KG1 (cell line): ENCODE data around the gene PAFAH1B1.
"Not testable (repeated sequence)": the region's sequence is repeated elsewhere in the genome, so short reads cannot be mapped to it uniquely, and the experiment has no call there.

ENCODE experiments used
- DNase-seq: peaks from one replicate; lab custom pipeline; 2025; lab: John Stamatoyannopoulos, UW

The PAFAH1B1 gene

DNA sequence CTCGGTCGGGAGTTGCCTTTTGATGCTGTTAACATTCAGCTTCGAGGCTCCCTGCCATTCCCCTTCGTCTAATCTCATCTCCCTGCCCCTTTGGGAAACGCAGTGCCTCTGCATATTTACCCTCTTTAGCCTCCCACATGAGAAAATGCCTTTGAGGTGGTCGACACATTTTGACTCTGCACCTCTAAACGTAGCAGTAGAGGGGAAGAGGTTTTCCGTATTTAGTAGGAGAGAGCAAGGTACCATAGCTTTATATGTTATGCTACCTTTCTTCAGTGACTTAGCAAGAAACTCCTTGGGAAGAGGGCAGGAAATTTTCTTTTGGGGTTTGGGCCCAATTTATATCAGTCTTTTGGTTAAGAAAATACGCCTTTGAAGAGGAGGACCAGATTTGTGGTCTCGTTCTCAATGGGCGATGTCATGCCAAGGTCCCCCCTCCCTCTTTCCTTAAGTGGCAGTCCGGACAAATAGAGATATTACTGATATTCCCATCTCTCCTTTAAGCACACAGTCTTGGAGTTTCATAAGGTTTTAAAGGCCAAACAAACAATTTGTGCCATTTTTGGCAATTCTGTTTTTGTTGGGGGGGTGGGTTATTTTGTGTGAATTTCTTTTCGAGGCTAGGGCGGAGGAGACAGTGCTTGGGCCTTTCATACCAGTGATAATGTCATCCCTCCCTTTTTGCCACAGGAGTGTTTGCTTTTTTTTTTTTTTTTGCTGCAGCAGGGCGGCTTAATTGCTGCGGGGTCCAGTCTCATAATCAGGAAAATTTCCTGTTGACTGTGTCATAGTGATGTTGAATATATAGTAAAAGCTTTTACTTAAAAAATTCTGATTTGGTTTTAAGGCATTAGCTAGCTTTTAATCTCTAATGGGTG lies 1.5 kb downstream of the PAFAH1B1 start:
- DNase-seq = no peak

DNA sequence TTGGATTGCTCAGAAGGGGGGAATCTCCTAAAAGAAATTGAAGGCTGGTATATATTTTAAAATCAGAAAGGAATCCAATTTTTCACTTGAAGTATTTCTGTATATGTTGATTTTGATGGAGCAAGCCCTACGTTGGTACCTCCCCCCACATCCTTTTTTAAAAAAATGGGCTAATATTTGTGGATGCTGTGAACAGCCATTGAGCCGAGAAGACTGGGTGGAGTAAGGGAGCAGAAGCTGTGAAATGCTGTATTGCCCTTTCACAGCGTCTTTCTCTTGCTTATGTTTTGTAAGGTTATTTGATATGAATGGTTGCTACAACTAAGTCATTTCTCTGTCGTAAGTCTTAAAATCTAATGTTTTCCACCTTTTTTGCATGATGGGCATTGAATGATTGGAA lies 2.3 kb downstream of the PAFAH1B1 start:
- DNase-seq = no peak

DNA sequence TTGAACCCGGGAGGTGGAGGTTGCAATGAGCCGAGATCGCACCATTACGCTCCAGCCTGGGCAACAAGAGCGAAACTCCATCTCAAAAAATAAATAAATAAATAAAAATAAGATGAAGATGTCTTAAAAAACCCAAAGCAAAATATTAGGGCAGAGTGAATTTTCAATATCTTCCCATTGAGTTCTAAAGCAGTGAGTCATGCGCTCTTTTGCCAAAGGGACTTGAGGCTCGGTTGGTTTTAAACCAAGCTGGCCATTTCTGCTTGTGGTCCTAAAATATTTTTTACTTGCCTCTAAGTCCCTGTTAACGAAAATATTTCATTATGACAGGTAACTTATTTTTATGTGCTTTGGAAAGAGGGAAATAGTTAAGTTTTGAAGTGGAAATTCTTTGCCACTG lies 4.7 kb downstream of the PAFAH1B1 start:
- no peak for DNase-seq

DNA sequence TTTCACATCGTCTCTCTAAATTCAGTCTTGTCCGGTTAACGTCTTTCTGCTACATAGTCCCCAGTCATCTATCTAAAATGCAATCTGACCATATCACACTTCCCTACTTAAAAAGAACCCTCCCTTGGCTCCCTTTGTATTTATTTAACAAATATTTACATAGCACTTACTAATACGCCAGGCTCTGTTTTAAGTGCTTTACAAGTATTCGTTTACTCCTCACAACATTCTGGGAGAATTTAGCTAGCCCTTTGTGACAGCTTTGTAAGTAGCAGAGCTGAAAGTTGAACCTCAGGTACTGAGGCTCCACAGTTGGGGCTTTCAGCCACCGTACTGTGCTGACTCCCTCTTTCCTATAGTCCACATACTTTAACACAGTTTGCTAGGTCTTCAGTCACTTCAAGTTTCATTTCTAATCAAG lies 9.2 kb downstream of the PAFAH1B1 start:
- no peak for DNase-seq

DNA sequence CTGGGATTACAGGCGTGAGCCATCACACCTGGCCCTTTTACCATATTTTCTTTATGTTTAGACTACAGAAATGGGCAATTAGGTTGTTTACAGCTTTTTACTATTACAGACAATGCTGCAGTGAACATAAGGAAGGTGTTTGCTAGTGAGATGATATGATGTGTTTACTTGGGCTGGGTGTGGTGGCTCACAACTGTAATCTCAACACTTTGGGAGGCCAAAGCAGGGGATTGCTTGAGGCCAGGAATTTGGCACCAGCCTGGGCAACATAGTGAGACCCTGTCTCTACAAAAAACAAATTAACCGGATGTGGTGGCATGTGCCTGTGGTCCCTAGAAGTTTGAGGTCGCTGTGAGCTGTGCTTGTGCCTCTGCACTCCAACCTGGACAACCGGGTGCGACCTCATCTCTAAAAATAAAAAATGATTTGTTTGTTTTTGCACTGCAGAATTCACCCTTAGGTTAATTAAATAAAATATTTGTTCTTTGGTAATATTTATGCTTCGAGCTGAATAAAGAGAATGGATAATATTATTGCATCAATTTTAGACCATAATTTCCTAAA lies 15.0 kb downstream of the PAFAH1B1 start:
- DNase-seq = no peak

DNA sequence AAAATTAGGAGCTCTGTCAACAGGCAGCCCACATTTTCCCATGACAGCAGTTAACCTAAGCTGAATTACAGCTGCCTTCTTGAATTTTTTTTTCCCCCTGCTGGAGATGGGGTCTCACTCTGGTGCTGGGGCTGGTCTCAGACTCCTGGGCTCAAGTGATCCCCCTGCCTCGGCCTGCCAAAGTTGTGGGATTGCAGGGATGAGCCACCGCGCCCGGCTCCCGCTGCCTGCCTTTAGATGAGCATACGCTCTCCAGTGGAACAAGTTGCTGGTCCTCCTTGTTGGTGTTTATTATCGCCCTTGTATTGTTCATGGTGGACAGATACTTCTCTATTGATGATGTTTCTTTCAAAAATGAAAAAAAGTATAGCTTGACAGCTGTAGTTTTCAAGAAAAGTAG lies 15.6 kb downstream of the PAFAH1B1 start:
- no peak for DNase-seq

DNA sequence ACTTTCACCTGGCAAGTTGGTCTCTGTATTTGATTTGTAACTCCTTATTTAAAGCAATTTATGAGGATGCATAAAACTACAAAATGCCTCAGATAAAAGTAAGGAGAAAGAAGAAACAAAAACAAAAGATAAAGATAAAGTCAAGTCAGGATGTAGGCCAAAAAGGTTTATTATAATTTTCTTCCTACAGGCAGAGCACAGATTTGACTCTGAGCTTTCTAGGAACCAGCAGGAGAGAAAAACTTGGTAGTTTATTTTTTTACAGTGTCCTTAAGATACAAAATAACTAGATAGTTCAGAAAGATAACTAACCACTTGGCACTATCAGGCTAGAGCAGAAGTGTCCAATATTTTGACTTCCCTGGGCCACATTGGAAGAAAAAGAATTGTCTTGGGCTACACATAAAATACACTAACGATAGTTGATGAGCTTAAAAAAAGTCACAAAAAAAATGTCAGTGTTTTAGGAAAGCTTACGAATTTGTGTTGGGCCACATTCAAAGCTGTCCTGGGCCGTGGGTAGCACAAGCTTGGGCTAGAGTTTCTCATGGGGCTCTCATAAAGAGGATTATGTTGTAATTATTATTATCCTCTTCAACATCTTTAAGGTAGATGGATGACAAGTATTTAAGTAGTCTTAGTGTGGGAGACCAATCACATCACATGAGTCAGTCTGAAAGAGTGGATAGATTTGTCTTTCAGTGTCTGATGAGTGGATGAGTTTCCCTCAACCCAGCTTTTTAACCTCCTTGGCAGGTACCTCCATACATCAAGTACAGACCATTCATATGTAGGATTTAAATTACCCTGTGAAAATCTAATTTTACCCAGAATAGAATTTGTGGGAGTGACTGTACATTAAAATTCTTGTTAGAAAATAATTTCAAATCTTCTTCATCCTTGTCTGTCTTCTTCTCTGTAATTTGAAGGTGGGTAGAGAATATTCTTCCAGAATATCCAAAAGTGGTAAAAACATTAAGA lies 17.0 kb downstream of the PAFAH1B1 start:
- DNase-seq = no peak

DNA sequence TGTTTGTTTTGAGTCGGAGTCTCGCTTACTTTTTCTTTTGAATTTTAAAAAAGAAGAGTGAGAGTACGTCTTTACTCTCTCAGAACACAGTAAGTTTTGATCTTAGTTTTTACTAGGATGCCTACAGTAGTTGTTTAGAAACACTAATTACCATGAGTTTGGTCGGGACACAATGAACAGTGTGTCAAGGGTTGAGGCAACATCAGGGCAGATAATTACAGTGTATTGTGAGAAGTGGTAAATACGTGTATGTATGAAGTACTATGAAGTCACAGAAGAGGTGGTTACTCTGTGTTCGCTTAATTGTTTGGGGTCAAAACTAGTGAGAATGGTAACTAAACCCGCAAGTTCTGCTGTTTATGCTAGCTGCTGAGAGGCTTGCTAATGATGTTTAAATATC lies 18.2 kb downstream of the PAFAH1B1 start:
- no peak for DNase-seq

DNA sequence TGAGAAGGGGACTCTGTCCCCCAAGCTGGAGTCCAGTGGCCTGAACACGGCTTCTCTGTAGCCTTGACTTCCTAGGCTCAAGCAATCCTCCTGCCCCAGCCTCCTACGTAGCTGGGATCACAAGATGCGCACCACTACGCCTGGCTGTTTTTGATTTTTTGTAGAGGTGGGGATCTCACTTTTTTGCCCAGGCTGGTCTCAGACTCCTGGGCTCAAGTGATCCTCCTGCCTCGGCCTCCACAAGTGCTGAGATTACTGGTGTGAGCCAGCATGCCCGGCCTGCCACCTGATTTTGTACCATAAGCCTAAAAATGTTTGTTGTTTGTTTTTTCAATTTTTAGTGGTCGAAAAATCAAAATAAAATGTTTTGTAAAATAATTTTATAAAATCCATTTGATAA lies 19.2 kb downstream of the PAFAH1B1 start:
- no peak for DNase-seq

DNA sequence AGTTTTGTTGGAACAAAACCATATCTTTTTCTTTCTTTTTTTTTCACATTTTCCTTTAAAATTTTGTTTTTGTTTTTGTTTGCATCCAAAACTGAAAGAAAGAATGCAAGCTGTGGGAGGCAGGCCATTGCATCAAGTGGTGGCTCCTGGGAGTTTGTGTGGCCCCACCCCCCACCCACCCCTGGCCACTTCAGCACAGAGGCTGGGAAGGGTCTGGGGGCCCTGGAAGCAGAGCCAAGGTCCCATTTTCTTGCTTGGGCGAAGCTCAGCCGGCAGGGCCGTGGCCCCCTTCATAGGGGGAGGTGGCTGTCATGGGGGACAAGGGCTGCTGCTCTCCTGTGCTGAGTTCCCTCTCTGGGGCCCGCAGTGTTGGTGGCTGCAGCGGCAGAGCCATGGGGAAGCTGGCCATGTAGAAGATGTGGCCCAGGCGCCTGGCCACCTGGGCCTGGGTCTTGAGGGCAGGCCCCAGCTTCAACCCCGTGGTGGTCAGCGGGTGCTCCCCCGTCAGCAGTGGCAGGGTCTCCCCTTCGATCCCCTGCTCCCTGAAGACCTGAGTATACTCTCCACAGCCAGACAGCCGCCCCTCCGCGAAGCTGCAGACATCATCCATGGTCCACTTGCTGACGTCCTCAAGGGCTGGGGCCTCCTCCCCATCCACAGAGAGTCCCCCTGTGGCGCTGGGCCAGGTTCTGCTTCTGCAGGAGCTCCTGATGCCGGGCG lies 19.8 kb downstream of the PAFAH1B1 start:
- DNase-seq = no peak

DNA sequence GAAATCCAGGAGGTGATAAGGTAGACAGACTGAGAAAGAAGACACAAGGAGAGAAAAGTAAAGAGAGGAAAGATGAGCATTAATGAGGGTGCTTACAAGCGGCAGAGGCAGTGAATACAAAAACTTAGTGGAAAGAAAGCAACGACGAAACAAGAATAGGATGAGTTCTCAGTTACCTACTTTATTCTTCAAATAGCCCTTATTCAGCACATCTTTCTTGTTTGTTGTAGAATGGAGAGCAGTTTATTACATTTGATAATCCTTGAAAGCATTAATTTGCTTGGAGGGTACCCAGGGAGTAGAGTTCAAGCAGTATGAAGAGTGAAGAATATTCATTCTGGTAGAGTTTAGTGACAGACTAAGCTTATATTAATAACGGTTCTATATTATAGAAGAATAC lies 22.4 kb downstream of the PAFAH1B1 start:
- DNase-seq = no peak

DNA sequence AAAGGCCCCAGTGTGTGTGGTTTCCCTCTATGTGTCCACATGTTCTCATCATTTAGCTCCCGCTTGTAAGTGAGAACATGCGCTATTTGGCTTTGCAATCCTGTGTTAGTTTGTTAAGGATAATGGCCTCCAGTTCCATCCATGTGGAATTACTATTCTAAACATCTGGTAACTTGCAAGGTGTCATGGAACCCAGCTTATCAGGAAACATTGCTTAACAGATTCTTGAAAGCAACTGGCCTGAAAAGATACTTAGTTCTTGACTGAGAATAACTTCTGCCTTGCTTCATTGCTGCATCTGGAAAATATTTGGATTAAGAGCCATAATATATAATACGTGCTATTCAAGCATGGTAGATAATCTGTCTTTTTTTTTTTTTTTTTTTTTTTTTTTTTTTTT lies 27.8 kb downstream of the PAFAH1B1 start:
- DNase-seq = no peak

DNA sequence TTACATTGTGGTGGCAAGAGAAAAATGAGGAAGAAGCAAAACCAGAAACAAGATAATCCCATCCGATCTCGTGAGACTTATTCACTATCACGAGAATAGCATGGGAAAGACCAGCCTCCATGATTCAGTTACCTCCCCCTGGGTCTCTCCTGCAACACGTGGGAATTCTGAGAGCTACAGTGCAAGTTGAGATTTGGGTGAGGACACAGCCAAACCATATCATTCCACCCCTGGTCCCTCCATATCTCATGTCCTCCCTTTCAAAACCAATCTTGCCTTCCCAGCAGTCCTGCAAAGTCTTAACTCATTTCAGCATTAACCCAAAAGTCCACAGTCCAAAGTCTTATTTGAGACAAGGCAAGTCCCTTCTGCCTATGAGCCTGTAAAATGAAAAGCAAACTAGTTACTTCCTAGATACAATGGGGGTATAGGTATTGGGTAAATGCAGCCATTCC lies 28.5 kb downstream of the PAFAH1B1 start:
- DNase-seq = not testable (repeated sequence)

DNA sequence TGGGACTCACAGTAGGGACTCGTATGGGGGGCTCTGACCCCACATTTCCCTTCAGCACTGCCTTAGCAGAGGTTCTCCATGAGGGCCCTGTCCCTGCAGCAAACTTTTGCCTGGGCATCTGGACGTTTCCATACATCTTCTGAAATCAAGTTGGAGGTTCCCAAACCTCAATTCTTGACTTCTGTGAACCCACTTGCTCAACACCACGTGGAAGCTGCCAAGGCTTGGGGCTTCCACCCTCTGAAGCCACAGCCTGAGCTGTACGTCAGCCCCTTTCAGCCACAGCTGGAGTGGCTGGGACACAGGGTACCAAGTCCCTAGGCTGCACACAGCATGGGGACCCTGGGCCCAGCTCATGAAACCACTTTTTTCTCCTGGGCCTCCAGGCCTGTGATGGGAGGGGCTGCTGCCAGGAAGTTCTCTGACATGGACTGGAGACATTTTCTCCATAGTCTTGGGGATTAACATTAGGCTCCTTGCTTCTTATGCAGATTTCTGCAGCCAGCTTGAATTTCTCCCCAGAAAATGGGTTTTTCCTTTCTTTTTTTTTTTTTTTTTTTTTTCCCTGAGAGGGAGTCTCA lies 29.4 kb downstream of the PAFAH1B1 start:
- DNase-seq = not testable (repeated sequence)

DNA sequence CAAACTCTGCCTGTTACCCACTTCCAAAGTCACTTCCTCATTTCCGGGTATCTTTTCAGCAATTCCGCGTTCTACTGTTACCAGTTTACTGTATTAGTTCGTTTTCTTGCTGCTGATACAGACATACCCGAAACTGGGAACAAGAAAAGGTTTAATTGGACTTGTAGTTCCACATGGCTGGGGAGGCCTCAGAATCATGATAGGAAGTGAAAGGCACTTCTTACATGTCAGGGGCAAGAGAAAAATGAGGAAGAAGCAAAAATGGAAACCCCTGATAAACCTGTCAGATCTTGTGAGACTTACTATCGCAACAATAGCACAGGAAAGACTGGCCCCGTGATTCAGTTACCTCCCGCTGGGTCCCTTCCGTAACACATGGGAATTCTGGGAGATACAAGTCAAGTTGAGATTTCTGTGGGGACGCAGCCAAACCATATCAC lies 30.9 kb downstream of the PAFAH1B1 start:
- no peak for DNase-seq

DNA sequence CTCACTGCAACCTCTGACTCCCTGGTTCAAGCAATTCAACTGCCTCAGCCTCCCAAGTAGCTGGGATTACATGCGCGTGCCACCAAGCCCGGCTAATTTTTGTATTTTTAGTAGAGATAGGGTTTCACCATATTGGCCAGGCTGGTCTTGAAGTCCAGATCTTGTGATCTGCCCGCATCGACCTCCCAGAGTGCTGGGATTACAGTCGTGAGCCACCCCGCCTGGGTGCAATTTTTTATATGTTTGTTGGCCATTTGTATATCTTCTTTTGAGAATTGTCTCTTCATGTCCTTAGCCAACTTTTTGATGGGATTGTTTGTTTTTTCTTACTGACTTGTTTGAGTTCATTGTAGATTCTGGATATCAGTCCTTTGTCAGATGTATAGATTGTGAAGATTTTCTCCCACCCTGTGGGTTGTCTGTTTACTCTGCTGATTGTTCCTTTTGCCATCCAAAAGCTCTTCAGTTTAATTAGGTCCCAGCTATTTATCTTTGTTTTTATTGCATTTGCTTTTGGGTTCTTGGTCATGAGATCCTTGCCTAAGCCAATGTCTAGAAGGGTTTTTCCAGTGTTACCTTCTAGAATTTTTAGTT lies 33.3 kb downstream of the PAFAH1B1 start:
- not testable (repeated sequence) for DNase-seq

DNA sequence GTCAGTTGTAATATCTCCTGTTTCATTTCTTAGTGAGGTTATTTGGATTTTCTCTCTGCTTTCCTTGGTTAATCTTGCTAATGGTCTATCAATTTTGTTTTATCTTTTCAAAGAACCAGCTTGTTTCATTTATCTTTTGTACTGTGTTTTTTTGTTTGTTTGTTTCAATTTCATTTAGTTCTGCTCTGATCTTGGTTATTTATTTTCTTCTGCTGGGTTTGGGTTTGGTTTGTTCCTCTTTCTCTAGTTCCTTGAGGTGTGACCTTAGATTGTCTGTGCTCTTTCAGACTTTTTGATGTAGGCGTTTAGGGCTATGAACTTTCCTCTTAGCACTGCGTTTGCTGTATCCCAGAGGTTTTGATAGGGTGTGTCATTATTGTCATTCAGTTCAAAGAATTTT lies 35.5 kb downstream of the PAFAH1B1 start:
- DNase-seq = not testable (repeated sequence)

DNA sequence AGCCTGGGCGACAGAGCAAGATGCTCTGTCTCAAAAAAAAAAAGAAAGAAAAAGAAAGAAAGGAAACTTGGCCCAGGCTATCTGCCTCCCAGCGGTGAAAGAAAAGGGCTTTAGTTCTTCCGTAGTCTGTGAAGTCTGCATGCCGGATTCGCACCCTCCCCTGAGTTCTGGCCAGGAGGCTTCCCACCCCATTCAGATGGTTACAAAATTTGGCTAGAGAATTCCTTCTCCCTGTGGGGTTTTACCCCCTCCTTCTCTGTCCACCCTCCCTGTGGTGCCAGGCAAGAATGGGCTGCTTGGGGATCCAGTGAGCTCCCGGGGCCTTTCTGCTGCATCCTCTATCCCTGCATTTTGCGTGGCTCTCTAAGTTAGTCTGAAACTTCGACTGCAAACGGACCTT lies 37.8 kb downstream of the PAFAH1B1 start:
- DNase-seq = no peak

DNA sequence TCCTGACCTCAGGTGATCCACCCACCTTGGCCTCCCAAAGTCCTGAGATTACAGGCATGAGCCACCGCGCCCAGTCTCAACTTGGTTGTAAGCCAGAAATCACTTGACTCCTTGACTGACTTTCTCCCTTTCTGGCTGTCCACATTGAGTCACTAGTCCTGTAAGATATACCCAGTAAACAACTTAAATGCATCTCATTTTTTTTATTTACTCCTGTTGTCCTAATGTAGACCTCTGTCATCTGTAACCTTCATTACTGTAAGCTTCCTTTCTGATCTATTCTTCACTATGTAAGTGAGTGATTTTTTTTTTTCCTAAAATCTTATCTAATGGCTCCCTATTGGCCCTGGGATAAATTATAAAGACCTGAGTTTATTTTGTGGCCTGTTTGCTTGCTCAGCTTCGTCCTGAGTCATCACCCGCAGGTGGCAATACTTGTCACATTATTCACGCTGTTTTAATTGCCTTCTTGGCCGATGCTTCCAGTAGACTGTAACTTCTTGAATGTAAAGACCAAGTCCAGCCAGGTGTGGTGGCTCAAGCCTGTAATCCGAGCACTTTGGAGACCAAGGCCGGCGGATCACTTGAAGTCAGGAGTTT lies 41.0 kb downstream of the PAFAH1B1 start:
- DNase-seq = no peak

DNA sequence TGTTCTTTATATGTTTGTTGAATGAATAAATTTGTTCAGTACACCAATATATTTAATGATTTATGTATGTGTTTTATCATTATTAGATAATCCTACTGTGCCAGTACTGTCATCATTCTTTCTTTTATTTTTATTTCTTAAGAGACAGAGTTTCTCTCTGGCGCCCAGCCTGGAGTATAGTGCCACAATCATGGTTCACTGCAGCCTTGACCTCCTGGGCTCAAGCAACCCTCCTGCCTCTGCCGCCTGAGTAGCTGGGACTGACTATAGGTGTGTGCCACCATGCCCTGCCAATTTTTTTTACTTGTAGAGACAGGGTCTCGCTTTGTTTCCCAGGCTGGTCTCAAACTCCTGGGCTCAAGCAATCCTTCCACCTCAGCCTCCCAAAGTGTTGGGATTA lies 41.8 kb downstream of the PAFAH1B1 start:
- DNase-seq = no peak
